Posterior vena cava (tissue), 2 donors: ENCODE data around the gene DNAJB6. TPM values are rescaled to one million over a fixed set of nuclear protein-coding genes. Genes with fewer than 3 reads are reported as not detected.
"Not testable (repeated sequence)": the region's sequence is repeated elsewhere in the genome, so short reads cannot be mapped to it uniquely, and the experiment has no call there.

Experiments used
- DNase-seq: peaks from one replicate; pipeline ENCODE4 v3.0.0-alpha.2; 2020; ENCODE audit warnings: low spot score
- intact Hi-C, 2 donors: fragments of 100-400 bp; cut with DNase I; formaldehyde crosslinking; loops; one replicate each; pipeline versions ENCODE4 v1.14.1 to v1.14.2; 2022 to 2023
- total RNA-seq, 2 donors: library from RNA; stranded (reverse); fragmentation: NEBNext Ultra II Directional; extraction: Animal tissue kit (Norgen Biotek cat#: 25700); gene quantifications; one replicate each; pipeline ENCODE4 v1.2.1, GENCODE V29; 2021
- donor health status: DM: yes; HTN: yes; CAD: no.
- donor health status: DM: yes; HTN: yes; CAD: no.

DNAJB6 gene
- total RNA-seq, 2 donors from 2014 or later = 105 to 118 TPM

DNA sequence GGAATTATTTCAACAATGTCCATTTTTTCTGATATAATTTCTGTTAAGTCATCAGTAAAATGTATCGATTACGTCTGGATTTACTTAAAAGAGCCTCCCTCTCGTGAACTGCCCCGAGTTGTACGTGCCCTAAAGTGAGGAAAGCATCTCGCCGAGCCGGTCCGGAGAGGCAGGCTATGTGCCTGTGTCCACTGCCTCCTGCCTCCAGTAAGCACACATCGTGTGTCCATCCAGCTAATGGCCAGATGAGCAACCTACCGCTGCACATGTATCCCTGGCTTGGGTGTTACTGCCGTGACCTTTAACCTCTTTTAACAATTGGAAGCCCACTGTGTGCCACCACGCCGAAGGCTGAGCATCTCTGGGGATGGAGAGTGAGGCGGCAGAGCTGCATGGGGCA is 23.2 kb upstream of the DNAJB6 start:
- no peak for DNase-seq
- intact Hi-C loops = no loop called here

DNA sequence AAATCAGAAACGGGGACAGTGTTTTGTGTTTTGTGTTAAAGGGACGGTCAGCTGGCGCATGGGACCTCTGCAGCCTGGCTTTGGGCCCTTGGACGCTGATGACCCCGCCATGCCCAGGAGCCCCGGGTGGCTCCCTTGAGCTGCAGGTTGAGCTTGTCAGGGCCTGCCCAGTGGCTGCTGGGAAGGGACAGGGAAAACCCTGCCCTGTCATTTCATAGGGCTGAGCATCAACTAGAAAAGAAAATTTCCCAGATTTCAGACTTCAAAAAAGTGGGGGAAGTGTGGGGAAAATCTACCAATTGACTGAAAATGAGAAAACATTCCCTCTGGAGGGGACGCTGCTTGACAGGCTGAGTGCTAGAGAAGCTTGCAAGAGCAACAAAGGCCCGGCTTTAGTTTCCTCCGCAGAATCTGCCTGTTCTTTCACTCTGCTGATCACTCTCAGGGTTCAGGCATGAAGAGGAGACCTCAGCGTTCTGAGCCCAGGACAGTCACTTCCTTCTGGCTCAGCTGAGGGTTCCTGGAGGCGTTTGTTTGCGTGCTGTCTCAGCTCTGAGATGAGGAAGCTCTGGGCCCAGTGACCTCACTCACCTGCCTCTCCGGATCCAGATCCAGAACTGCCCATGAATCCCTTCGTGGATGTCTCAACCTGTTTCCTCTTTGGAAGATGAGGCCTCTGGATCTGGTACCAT is 18.6 kb upstream of the DNAJB6 start:
- no peak for DNase-seq
- intact Hi-C loops = no loop called here

GRCh38 chr7:157320608-157320980 is 16.2 kb upstream of the DNAJB6 start:
- DNase-seq = no peak
- intact Hi-C loops = no loop called here

DNA sequence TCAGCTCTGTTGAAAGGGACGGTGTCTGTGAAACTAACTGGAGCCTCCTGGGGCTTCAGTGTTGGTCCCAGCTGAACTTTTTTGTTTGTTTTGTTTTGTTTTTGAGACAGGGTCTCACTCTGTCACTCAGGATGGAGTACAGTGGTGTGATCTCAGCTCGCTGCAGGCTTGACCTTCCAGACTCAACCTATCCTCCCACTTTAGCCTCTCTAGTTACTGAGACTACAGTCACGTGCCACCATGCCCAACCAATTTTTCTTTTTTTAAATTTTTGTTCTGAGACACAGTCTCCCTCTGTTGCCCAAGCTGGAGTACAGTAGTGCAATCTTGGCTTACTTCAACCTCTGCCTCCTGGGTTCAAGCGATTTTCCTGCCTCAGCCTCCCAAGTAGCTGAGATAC is 13.4 kb upstream of the DNAJB6 start:
- intact Hi-C loops = no loop called here
- no peak for DNase-seq

- intact Hi-C loops = no loop called here
- no peak for DNase-seq
Measured at GRCh38 chr7:157329447-157329846, 7.4 kb upstream of the DNAJB6 start.

- DNase-seq, intact Hi-C loops: not testable (repeated sequence)
Measured at GRCh38 chr7:157330567-157330966, 6.2 kb upstream of the DNAJB6 start.

- intact Hi-C loops, DNase-seq: not testable (repeated sequence)
Measured at GRCh38 chr7:157331049-157331448, 5.8 kb upstream of the DNAJB6 start.

- no peak for DNase-seq
- intact Hi-C loops = loop anchor here in 1 of 2 donors (5.0 kb wide), 1 partner anchor 63 kb away; no protein-coding TSS in a partner anchor
Measured at GRCh38 chr7:157335236-157335635, 1.6 kb upstream of the DNAJB6 start.

- no peak for DNase-seq
- intact Hi-C loops = loop anchor here in 1 of 2 donors (5.0 kb wide), 1 partner anchor 64 kb away; no protein-coding TSS in a partner anchor
Measured at GRCh38 chr7:157335991-157336382, 817 bp upstream of the DNAJB6 start.

DNA sequence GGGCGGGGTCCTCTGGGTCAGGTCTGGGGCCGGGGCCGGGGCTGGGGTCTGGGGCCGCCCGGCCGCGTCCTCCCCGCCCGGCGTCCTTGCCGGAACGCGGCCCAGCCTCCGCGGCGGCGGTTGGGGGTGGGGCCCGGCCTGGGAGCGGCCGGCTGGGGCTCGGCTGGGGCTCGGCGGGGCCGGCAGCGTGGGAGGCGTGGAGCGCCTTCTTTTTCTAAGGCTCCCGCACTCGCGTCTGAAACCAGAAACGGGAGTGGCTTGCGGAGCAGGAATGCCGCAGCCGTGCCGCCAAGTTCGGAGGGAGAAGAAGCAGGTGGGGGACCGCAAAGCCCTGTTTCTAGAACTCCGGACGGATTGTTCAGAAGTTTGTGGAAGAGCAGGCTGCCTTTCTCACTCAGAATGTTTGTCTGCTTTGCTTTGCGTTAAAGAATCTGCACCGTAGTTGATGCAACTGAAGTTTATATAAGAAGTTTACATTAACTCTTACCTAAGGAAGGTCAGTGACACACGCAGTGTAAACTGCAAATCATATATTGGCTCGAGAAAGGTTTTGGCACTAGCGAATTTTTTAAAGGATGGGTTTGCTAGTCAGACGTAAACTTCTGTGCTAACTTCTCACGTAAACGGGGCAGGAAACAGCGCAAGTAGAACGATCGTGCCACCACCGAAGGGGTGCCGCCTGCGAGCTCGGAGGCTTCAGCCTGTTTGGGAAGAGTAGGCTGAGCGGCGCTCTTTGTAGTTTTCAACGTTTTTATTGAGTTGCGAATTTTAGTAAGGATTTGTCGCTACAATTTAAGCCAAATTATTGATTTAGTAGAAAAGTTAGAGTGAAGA is 729 bp downstream of the DNAJB6 start:
- DNase-seq = peak; percentile 92
- intact Hi-C loops = loop anchor here in 1 of 2 donors (5.0 kb wide), 1 partner anchor 65 kb away; no protein-coding TSS in a partner anchor

- intact Hi-C loops = loop anchor here in 1 of 2 donors (5.0 kb wide), 1 partner anchor 68 kb away; no protein-coding TSS in a partner anchor
- DNase-seq = peak; percentile 85
Measured at GRCh38 chr7:157339777-157340677, 3.2 kb downstream of the DNAJB6 start.

DNA sequence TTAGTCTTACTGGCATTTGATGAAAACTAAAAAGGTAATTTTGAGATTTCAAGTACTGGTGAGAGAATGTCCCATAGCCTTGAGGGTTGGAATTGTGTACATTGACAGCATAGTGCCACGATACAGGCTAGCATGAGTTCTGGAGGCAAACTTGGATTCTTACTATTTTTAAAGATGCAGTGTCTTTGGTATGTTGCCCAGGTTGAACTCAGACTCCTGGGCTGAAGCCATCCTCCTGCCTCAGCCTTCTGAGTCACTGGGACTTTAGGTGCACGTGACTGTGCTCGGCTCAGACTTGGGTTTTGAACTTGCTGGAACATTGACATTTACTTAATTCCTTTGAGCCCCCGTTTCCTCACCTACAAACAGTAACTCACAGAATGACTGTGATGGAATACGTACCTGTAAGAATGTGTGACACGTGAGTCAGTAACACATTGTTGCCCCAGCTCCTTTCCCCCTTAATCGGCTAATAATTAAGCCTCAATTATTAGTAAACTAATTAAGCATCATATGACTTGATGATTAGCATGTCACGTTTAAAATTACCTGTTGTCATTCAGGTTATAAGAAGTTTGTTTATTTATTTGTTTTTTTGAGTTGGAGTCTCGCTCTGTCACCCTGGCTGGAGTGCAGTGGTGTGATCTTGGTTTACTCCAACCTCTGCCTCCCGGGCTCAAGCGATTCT is 10.6 kb downstream of the DNAJB6 start:
- DNase-seq = peak; percentile 84
- intact Hi-C loops = no loop called here

GRCh38 chr7:157348548-157348947 is 11.7 kb downstream of the DNAJB6 start:
- DNase-seq = no peak
- intact Hi-C loops = no loop called here

DNA sequence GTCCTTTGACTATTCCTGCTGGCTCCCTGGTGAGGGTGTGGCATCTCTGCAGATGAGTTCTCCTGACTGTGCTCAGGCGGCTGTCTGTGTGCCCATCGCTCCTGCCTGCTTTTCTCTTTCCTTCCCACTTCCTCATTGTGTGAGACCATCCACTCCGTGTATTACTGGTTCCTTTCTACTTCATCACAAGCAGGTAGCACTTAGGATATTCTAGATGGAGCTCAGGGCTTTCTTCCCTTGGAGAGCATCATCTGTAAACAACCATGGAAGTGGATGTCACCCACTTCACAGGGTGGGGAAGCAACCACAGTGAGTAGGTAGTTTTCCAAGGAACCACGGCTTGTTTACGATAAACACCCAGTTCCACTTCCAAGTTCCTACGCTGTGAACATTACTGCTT is 15.7 kb downstream of the DNAJB6 start:
- intact Hi-C loops = no loop called here
- peak; percentile 67 for DNase-seq

GRCh38 chr7:157355784-157356511 is 19.1 kb downstream of the DNAJB6 start:
- intact Hi-C loops = no loop called here
- DNase-seq = peak; percentile 46

DNA sequence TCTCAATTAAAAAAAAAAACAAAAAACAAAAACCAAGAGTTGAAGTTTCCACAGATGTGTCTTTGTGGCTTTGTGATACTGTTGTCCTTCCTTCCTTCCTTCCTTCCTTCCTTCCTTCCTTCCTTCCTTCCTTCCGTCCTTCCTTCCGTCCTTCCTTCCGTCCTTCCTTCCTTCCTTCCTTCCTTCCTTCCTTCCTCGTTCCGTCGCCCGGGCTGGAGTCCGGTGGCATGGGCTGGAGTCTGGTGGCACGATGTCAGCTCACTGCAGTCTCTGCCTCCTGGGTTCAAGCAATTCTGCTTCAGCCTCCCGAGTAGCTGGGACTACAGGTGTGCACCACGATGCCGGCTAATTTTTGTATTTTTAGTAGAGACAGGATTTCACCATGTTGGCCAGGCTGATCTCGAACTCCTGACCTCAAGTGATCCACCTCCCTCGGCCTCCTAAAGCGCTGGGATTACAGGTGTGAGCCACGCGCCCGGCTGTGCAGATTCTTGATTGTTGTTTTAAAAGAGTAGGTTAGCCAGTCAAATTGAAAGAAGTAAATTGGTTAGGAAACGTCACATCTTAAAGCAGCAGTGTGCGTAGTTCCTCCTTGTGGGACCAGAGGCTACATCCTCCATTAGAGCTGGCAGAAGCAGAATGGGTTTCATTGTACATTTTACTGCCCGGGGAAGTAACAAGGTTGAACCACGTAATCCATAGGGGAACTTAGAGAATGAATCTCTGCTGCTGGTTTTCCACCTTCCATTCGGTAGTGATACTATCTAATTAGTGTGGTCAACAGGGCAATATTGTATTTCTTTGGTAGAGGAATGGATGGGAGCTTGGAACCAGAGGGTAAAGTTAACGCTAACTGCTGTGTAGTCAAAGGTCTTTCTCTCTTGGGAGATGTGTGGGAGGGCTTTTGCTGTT is 20.6 kb downstream of the DNAJB6 start:
- DNase-seq = peak; percentile 46
- intact Hi-C loops = no loop called here

DNA sequence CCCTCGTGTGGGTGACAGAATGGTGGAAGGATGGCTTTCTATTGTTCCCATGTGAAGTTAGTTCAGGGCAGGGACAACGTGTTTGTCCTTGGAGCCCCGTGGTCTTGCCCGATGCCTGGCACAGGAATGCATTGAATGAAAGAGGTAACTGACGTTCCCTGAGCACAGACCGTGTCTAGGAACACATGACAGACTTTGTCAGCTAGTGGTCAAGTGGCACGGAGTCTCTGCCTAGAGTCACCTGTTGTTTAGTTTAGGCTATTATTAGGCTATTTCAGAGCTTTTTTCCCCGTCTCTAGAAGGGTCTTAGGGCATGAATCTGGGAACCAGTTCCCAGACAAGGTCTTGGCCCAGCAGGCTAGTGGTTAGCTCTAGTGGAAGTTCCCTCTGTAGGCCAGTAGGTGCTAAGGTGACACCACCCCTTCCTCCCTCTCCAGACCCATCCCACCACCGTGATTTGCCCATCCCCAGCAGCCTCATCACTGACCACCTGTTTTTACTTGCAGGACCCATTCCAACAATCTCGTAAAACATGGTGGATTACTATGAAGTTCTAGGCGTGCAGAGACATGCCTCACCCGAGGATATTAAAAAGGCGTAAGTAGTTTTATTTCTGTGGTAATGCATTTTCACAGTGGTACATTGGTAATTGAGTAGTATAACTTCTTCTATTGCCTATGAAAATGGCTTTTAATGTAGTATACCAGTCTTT is 21.4 kb downstream of the DNAJB6 start:
- intact Hi-C loops = no loop called here
- peak; percentile 34 for DNase-seq
